Measurements from ENCODE around the gene GPC6.

DNA sequence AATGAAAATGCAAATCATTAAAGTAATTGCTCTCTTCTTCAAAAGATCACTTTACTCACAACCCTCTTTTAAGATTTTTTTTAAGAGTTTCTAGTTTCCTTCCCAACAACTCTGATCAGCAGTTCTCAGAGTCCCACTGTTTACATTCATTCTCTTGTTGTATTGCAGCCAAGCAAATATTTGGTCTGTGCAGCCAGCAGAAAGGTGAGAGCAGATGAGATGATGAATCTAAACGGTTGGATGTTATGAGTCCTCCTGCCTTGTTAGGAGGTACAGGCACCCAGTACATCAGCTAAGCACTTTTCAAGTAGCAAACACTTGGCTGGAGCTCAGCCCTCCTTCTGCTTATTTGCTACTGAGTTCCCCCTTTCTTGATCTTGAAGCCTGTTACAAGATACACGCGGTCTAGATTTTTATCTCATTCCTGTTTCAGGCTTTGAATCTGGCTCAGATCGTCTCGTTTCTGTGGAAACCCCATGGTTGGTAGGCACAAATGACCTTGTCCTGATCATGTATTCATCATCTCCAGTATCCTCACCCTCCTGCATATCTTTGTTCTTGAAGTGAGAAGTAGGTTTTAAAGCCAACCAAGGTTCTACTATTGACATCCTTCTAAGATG is 952.1 kb downstream of the GPC6 start:
- no peak for TF ChIP-seq ZNF629 (tag by site-specific recombination; IDR thresholded peaks at IDR 0.05)
- TF ChIP-seq ZNF768 (tag by site-specific recombination; IDR thresholded peaks at IDR 0.05) = no peak
- TF ChIP-seq KLF16 (tag by site-specific recombination; IDR thresholded peaks at IDR 0.05) = no peak
- no peak for TF ChIP-seq GLI4 (tag by site-specific recombination; IDR thresholded peaks at IDR 0.05)
- no peak for TF ChIP-seq ZBTB7A (tag by site-specific recombination; IDR thresholded peaks at IDR 0.05; ENCODE audit: low read depth)
- TF ChIP-seq ZBTB11 (tag by site-specific recombination; conservative IDR thresholded peaks at IDR 0.05; ENCODE audit: low read depth) = no peak
- no peak for TF ChIP-seq ZNF24 (tag by site-specific recombination; IDR thresholded peaks at IDR 0.05)
